Erythroblast (primary cell): Measurements from ENCODE around the gene UNC119.
"Not testable (repeated sequence)": the region's sequence is repeated elsewhere in the genome, so short reads cannot be mapped to it uniquely, and the experiment has no call there.

ENCODE experiments used
- DNase-seq, 2 experiments: peaks; one replicate each; lab custom pipeline; 2025; lab: John Stamatoyannopoulos, UW
- GATA1 ChIP-seq: IDR thresholded peaks from 2 replicates; pipeline ENCODE4 v1.6.1; 2011; ENCODE audit warnings: low read depth, mild to moderate bottlenecking, control low read depth, low read length, moderate library complexity
- POLR2A ChIP-seq: IDR thresholded peaks from 2 replicates; pipeline ENCODE4 v1.6.1; 2011; ENCODE audit warnings: mild to moderate bottlenecking, low read length

UNC119 gene

GRCh38 chr17:28577466-28577824, 25.0 kb upstream of the UNC119 start:
- TF ChIP-seq GATA1: no peak
- TF ChIP-seq POLR2A: no peak

DNA sequence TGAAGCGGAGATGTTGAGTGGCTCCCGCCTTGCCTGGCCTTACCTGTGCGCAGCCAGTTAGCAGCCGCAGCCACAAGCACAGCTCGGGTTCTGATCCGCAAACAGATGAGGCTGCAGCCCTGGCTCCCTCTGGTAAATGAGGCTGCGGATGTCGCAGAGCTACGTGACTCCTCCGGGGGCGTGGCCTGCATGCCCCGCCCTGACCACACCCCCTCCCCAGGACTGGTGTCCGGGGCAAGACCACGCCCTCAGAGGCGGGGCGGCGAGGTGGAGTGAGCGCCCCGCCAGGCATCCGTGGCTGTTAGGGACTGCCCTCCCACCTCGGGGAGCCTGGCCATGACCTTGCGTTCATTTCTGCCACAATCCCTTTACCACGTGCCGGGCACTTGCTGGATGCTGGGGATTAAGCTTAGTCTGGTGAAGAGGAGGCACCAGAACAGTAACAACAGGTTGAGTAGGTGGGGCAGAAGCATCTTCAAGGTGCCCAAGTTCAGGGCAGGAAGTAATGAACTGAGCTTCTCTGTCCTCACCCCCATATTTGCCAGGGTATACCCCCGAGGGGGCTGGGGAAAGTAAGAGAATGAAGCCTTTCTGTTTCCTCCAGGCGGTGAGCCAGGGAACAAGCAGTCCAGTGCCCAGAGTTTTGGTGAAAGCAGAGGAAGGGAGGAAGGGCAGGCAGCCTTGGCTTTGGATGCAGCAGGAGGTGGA, 24.5 kb upstream of the UNC119 start, which contains the start of gene ALDOC:
TSS of gene ALDOC (minus strand) at position 138 of the 708 bp plus-strand sequence. CDS start 1,363 bp downstream, outside the sequence.
- peak; percentile 98 for DNase-seq
- no peak for TF ChIP-seq GATA1
- TF ChIP-seq POLR2A: peak; percentile 77

More at GRCh38 chr17:28577466-28577824, 25.0 kb upstream of the UNC119 start:
- DNase-seq: peak in 1 of 2 experiments; percentile 43

GRCh38 chr17:28576016-28576415, 23.6 kb upstream of the UNC119 start:
- not testable (repeated sequence) for DNase-seq

DNA sequence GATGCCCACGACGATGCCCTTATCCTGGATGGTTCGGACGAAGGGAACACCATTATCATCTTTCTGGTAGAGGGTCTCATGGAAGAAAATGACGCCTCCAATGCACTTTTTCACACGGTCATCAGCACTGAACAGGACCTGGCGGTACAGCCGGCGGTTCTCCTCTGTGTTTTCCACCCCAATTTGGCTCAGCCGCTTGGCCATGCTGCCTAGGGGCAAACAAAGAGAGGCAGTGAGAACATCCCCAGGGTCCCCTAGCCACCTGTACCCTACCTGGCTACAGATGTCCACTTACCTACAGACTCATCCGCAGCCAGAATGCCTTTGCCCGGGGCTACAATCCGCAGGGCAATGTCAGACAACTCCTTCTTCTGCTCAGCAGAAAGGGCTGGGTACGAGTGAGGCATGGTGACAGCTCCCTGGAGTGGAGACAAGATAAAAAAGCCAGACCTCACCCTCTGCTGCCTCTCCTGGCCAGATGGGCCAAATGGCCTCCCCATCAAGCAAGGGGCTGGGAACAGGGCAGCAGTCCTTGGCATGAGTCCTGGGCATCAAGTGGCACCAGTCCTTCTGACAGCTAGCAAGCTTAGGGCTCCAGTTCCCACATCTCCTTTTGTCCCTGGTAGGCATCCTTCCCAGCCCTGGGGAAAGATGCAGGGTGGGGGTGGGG, 22.8 kb upstream of the UNC119 start:
- no peak for TF ChIP-seq GATA1
- TF ChIP-seq POLR2A: no peak
- peak; percentile 60 to 63 for DNase-seq

DNA sequence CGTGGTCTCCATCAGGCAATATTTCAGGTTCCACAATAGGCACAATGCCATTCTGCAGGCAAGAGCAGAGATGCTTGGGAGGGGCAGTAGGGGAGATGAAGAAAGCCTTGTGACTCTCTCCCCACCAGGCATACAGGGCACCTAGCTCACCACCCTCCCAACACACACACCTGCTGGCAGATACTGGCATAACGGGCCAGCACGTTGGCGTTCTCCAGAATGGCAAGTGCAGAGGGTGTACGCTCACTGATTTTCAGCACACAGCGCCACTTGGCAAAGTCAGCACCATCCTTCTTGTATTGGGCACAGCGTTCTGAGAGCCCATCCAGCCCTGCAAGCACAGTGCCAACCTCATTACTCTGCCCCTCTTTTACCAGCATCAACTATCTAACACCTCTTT, 22.1 kb upstream of the UNC119 start:
- TF ChIP-seq GATA1 (no peak), POLR2A (no peak)

DNA sequence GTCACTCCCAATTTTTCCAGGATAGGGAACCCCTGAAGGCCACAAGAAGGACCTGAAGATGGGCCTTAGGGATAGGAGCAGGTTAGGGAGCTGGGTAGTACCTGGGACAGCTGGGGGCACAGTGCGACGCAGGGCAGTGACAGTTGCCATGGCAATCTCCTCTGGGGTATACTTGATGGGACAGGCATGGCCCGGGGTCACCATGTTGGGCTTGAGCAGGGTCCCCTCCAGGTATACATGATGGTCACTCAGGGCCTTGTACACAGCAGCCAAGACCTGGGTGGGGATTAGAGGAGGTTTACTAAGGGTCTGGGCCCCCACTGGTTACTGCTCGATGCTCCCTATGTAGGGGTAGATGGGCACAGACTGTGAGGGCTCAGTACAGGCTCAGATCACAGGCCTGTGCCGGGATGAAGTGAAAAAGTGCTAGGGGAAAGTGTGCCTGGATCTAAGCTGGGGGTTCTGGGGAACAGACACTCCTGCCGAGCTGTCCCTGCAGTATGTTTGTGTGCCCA, 21.6 kb upstream of the UNC119 start:
- DNase-seq: no peak
- TF ChIP-seq GATA1 (no peak), POLR2A (no peak)

More for the DNA sequence above, 22.1 kb upstream of the UNC119 start:
- no peak for DNase-seq

DNA sequence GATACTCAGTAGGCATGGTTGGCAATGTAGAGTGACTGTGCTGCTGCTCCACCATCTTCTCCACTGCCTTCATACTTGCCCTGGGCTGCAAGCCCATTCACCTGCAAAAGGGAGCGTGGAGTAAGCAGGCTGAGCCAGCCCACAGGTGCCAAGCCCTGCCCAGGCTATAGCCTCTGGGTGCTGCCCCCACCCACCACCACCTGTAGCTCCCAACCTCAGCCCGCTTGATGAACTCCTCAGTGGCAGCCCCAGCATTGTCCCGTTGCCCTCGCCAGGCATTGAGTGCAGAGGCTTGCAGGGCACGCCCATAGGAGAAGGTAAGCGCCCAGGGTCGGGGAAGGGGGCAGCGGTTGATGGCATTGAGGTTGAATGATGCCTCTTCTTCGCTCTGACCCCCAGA, 21.1 kb upstream of the UNC119 start:
- TF ChIP-seq GATA1 (no peak), POLR2A (no peak)

GRCh38 chr17:28573040-28573380, 20.6 kb upstream of the UNC119 start:
- no peak for DNase-seq
- TF ChIP-seq POLR2A (no peak), GATA1 (no peak)

More for the DNA sequence above, 21.1 kb upstream of the UNC119 start:
- DNase-seq: no peak

DNA sequence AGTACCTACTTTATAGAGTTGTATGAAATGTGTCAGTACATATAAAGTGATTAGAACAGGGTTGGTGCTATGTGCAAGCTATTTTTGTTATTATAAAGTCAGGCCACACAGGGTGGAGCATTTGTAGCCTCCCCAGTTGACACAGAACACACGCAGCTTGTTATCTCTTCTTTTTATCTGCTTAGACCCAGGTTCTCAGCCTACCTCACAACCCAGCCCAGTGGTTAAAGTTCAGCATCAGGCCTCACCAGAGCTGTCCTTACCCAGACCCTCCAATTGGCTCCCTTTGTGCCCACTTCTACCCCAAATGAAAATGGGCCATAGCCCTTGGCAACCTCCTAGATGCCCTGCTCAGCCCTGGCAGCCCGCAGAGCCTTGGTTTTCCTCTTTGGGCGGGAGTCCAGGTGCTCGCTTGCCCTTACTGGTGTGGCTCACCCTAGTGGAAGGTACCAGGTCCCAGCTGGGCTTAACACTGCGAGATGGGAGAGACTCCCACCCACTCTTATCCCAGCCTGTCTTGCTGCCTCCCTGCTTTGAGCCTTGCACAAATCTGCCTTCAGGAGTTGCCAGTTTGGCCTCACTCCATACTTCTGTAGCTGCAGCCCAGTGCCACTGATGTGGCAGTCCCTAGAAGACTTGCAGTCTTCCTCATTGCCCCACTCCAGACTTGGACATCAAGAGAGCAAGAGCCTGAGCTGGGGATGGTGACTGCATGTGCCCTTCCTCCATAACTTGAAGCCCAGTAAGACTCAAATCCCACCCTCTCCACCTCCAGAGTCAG, 20.0 kb upstream of the UNC119 start:
- peak; percentile 56 to 68 for DNase-seq
- TF ChIP-seq GATA1 (no peak), POLR2A (no peak)

DNA sequence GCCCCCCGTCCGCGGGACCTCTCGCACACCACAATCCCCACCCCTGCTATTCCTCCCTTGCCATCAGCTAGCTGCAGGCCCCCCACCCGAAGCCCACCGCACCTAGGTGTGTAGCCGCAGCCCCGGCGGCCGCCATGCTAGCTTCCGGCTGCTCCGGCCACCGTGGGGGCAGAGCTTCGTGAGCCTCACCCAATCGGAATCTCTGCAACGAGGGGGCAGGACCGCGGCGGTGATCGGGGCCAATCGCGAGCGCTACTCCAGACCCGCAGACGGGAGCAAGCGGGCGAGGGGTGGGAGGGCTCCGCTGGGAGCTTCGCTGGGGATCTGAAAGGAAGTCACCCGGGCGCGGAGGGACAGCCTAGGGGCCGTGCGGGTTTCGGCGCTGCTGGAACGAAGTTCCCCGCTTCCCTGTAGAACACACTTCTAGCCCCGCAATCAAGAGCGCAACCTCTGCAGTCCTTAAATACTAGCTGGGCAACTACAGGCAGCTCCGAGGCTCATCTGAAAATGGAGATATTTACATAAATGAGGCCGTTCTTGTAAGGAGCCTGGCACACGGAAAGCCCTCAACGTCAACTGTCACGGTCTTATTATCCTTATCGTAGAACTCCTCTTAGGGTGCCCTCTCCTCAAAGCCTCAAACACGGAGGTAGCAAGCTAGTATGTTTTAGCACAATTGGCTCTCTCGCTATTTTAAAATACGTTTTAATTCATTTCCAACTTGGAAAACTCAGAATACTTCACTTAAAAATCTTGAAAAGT, 19.1 kb upstream of the UNC119 start, which contains the start of gene PIGS:
TSS of gene PIGS (minus strand) at position 164 of the 762 bp plus-strand sequence. CDS start at position 136, 28 bp downstream.
- TF ChIP-seq GATA1 (no peak), POLR2A (peak; percentile 79)
- DNase-seq: peak; percentile 93 to 95

DNA sequence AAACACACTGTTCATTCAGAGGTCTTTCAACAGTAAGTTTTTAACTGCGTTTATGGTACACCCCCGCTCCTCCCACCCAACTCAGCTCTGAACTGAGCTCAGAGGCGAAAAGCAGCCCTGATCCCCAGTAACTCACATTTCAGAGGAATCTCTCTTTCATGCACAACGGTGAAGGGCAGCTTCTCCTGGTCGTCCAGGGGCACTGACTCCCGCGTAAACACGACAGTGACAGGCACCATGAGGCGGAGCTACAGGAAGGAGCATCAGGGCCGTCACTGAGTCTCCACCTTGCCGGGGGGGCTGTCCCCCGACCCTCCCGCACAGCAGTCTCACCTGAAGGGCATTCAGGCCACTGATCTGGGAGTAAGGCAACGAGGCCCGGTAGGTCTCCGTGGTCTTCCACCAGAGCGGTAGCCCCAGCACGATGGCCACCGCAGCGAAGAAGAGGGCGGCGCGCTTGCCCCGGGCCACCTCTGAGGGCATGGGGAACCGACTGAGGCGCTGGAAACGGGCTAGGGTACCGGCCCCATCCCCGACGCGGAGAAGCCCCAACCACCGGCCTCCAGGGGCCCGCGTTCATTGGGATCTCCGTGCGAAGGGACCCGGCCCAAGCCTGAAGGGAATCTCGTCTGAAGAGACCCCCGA, 18.4 kb upstream of the UNC119 start:
- no peak for TF ChIP-seq POLR2A
- TF ChIP-seq GATA1: no peak
- peak; percentile 73 to 75 for DNase-seq

- TF ChIP-seq GATA1: no peak
- no peak for DNase-seq
Observed at GRCh38 chr17:28569446-28569845, 17.0 kb upstream of the UNC119 start.
